CD4-positive, alpha-beta T cell (primary cell): ENCODE measurements around the gene RAD51B. TPM values are rescaled to one million over a fixed set of nuclear protein-coding genes. Genes with fewer than 3 reads are reported as not detected.

Experiments used
- ATAC-seq: fragments of 200-7000 bp; cut with Tn5 transposase; one replicate; pipeline ENCODE4 v1.10.0; 2022; ENCODE audit warnings: mild to moderate bottlenecking; ENCODE audit not compliant: poor library complexity
- CTCF ChIA-PET: fragments of 350-600 bp; sonication (Branson Sonifier 250); formaldehyde crosslinking; loops from one replicate; lab custom pipeline; 2021; ENCODE audit warnings: antibody characterized with exemption, inconsistent platforms; lab: Charles Lee
- POLR2A ChIA-PET: fragments of 350-600 bp; sonication (Branson Sonifier 250); formaldehyde crosslinking; loops from one replicate; lab custom pipeline; 2021; ENCODE audit warnings: antibody characterized with exemption, inconsistent platforms; lab: Charles Lee
- DNase-seq, 14 experiments: peaks; one replicate each; pipeline ENCODE4 v3.0.0-alpha.2; 2013 to 2020; ENCODE audit warnings: mixed read lengths in 2 of 14
- H3K27ac ChIP-seq, 2 donors: one replicate each; pipeline versions ENCODE4 v1.5.1 to v1.7.0; 2013; ENCODE audit warnings: low read length in 2 of 2, low read depth in 1 of 2, mild to moderate bottlenecking in 1 of 2
- H3K27me3 ChIP-seq, 2 experiments: 1 replicate in 1 of 2; 2 replicates in 1 of 2; pipeline versions ENCODE4 v1.6.1 to v1.7.0; 2013; ENCODE audit warnings: low read length in 2 of 2, control low read depth in 1 of 2, mild to moderate bottlenecking in 1 of 2, moderate library complexity in 1 of 2; ENCODE audit not compliant: insufficient read depth in 2 of 2, control insufficient read depth in 1 of 2
- H3K36me3 ChIP-seq: one replicate; pipeline ENCODE4 v1.6.1; 2013; ENCODE audit warnings: low read length, control low read depth; ENCODE audit not compliant: insufficient read depth
- H3K4me1 ChIP-seq: one replicate; pipeline ENCODE4 v1.6.1; 2013; ENCODE audit warnings: low read length, control low read depth; ENCODE audit not compliant: insufficient read depth
- H3K4me3 ChIP-seq: one replicate; pipeline ENCODE4 v1.5.1; 2013; ENCODE audit warnings: mild to moderate bottlenecking, low read length, moderate library complexity
- H3K9me3 ChIP-seq, 2 experiments: 1 replicate in 1 of 2; 2 replicates in 1 of 2; pipeline versions ENCODE4 v1.6.1 to v1.7.0; 2013; ENCODE audit warnings: low read length in 2 of 2, mild to moderate bottlenecking in 2 of 2, control low read depth in 1 of 2, moderate library complexity in 1 of 2; ENCODE audit not compliant: control insufficient read depth in 1 of 2, insufficient read depth in 1 of 2
- H3K27ac Mint-ChIP-seq: one replicate; pipeline ENCODE4 v1.8.0; 2020; ENCODE audit warnings: mixed read lengths
- H3K27me3 Mint-ChIP-seq: one replicate; pipeline ENCODE4 v1.8.0; 2021; ENCODE audit warnings: mixed read lengths
- H3K36me3 Mint-ChIP-seq: one replicate; pipeline ENCODE4 v1.8.0; 2021; ENCODE audit warnings: low read depth, mixed read lengths
- H3K4me1 Mint-ChIP-seq: one replicate; pipeline ENCODE4 v1.8.0; 2021; ENCODE audit warnings: low read depth, mixed read lengths
- H3K4me3 Mint-ChIP-seq: one replicate; pipeline ENCODE4 v1.8.0; 2020; ENCODE audit warnings: mild to moderate bottlenecking, mixed read lengths
- H3K9me3 Mint-ChIP-seq: one replicate; pipeline ENCODE4 v1.8.0; 2020; ENCODE audit warnings: mixed read lengths
- CTCF ChIP-seq: fragments of 200-600 bp; IDR thresholded peaks from one replicate; pipeline ENCODE4 v1.8.0; 2022; ENCODE audit warnings: antibody characterized with exemption, mild to moderate bottlenecking
- intact Hi-C, 2 experiments: fragments of 100-400 bp; cut with DNase I in 1 of 2; cut with micrococcal nuclease in 1 of 2; formaldehyde crosslinking; loops; one replicate each; pipeline versions ENCODE4 v1.15.1 to v1.9.0; 2023 to 2025; cut with DNase I, micrococcal nuclease
- total RNA-seq, 174 experiments: library from RNA in 2 of 174; stranded (reverse) in 2 of 174; gene quantifications; one replicate each; pipeline ENCODE4 v1.2.3 and lab custom pipeline; 2021 to 2026

The RAD51B gene
- total RNA-seq, 2 experiments from 2014 or later, result 18.4 to 20.0 TPM

- ATAC-seq (no peak), DNase-seq (no peak)
- Histone ChIP-seq H3K4me3 (no peak overlapping the region), H3K36me3 (no peaks in the 10 kb centered on the region), H3K4me1 (peaks cover 5% of the 10 kb centered on the region), H3K9me3 (no peaks in the 10 kb centered on the region), H3K27ac (no peak overlapping the region), H3K27me3 (no peaks in the 10 kb centered on the region)
- POLR2A ChIA-PET, result interaction anchor here (0.7 to 0.9 kb wide), 2 partner anchors 32 to 129 kb away, joined by 3 to 5 read pairs; no protein-coding TSS in a partner anchor
- no peak for TF ChIP-seq CTCF
- intact Hi-C loops, result no loop called here
- no peaks in the 10 kb centered on the region for H3K27me3 Mint-ChIP-seq
- no peak overlapping the region for H3K27ac Mint-ChIP-seq
- H3K36me3 Mint-ChIP-seq, result no peaks in the 10 kb centered on the region
- H3K4me1 Mint-ChIP-seq, result peaks cover 22% of the 10 kb centered on the region
- H3K4me3 Mint-ChIP-seq, result no peak overlapping the region
- H3K9me3 Mint-ChIP-seq, result no peaks in the 10 kb centered on the region
- CTCF ChIA-PET, result no interaction called here
Measured at GRCh38 chr14:68651075-68651474, 831.5 kb downstream of the RAD51B start.

- CTCF ChIA-PET, result no interaction called here
- Mint-ChIP-seq H3K27ac (no peak overlapping the region), H3K4me3 (no peak overlapping the region), H3K27me3 (no peaks in the 10 kb centered on the region), H3K4me1 (peaks cover 22% of the 10 kb centered on the region), H3K36me3 (no peaks in the 10 kb centered on the region), H3K9me3 (no peaks in the 10 kb centered on the region)
- no peaks in the 10 kb centered on the region for H3K27me3 ChIP-seq
- H3K27ac ChIP-seq, result no peak overlapping the region
- intact Hi-C loops, result no loop called here
- no peak for DNase-seq
- no peaks in the 10 kb centered on the region for H3K9me3 ChIP-seq
- TF ChIP-seq CTCF, result no peak
- POLR2A ChIA-PET, result interaction anchor here (0.7 kb wide), 1 partner anchor 128 kb away, joined by 3 read pairs; no protein-coding TSS in a partner anchor
- ATAC-seq, result no peak
- H3K4me3 ChIP-seq, result no peak overlapping the region
- H3K36me3 ChIP-seq, result no peaks in the 10 kb centered on the region
- peaks cover 8% of the 10 kb centered on the region for H3K4me1 ChIP-seq
Measured at GRCh38 chr14:68651652-68652432, 832.3 kb downstream of the RAD51B start.

GRCh38 chr14:68652433-68652690 lies 832.8 kb downstream of the RAD51B start:
- ATAC-seq (no peak), DNase-seq (no peak)
- Histone ChIP-seq H3K36me3 (no peaks in the 10 kb centered on the region), H3K9me3 (no peaks in the 10 kb centered on the region), H3K27ac (no peak overlapping the region), H3K4me3 (no peak overlapping the region), H3K27me3 (no peaks in the 10 kb centered on the region), H3K4me1 (peaks cover 8% of the 10 kb centered on the region)
- no peaks in the 10 kb centered on the region for H3K9me3 Mint-ChIP-seq
- H3K27ac Mint-ChIP-seq, result no peak overlapping the region
- no peaks in the 10 kb centered on the region for H3K36me3 Mint-ChIP-seq
- H3K4me3 Mint-ChIP-seq, result no peak overlapping the region
- peaks cover 22% of the 10 kb centered on the region for H3K4me1 Mint-ChIP-seq
- no peak for TF ChIP-seq CTCF
- ChIA-PET CTCF (no interaction called here), POLR2A (no interaction called here)
- H3K27me3 Mint-ChIP-seq, result no peaks in the 10 kb centered on the region
- intact Hi-C loops, result no loop called here
